GM23338 (cell line): Measurements from ENCODE around the gene CDC42BPB. TPM values are rescaled to one million over a fixed set of nuclear protein-coding genes. Genes with fewer than 3 reads are reported as not detected.

ENCODE experiments used
- ATAC-seq: fragments of 200-7000 bp; cut with Tn5 transposase; 3 replicates; pipeline ENCODE4 v1.9.1; 2020
- DNase-seq: peaks from one replicate; pipeline ENCODE4 v3.0.0-alpha.2; 2015; ENCODE audit warnings: low spot score
- H2AFZ ChIP-seq: fragments of 200-600 bp; sonication (generic); 2 replicates; pipeline ENCODE4 v1.8.0; 2016; ENCODE audit warnings: antibody characterized with exemption, mild to moderate bottlenecking, moderate library complexity
- H3F3A ChIP-seq: fragments of 200-600 bp; sonication (generic); replicated peaks from 2 replicates; pipeline ENCODE4 v1.8.0; 2017; ENCODE audit warnings: antibody characterized with exemption, mixed run types, low read depth
- H3K27ac ChIP-seq: fragments of 200-600 bp; sonication (generic); 2 replicates; pipeline ENCODE4 v1.6.1; 2016; ENCODE audit warnings: low read depth
- H3K27me3 ChIP-seq: fragments of 200-600 bp; sonication (generic); 2 replicates; pipeline ENCODE4 v1.8.0; 2016; ENCODE audit warnings: mild to moderate bottlenecking, mixed run types, moderate library complexity; ENCODE audit not compliant: insufficient read depth
- H3K36me3 ChIP-seq: fragments of 200-600 bp; sonication (generic); 2 replicates; pipeline ENCODE4 v1.8.0; 2016; ENCODE audit warnings: mild to moderate bottlenecking; ENCODE audit not compliant: insufficient read depth
- H3K4me1 ChIP-seq: fragments of 200-600 bp; sonication (generic); 2 replicates; pipeline ENCODE4 v1.8.0; 2016; ENCODE audit warnings: mild to moderate bottlenecking, moderate library complexity; ENCODE audit not compliant: insufficient read depth
- H3K4me2 ChIP-seq: fragments of 200-600 bp; sonication (generic); 2 replicates; pipeline ENCODE4 v1.7.1; 2017; ENCODE audit warnings: mixed run types
- H3K4me3 ChIP-seq: fragments of 200-600 bp; sonication (generic); 2 replicates; pipeline ENCODE4 v1.6.1; 2016; ENCODE audit warnings: mixed run types
- H3K79me2 ChIP-seq: fragments of 200-600 bp; sonication (generic); replicated peaks from 2 replicates; pipeline ENCODE4 v1.8.0; 2017; ENCODE audit warnings: mild to moderate bottlenecking; ENCODE audit not compliant: insufficient read depth
- H3K9me2 ChIP-seq: fragments of 200-600 bp; sonication (generic); 2 replicates; pipeline ENCODE4 v1.8.0; 2017; ENCODE audit not compliant: insufficient read depth
- H4K20me1 ChIP-seq: fragments of 200-600 bp; sonication (generic); replicated peaks from 2 replicates; pipeline ENCODE4 v1.8.0; 2017; ENCODE audit warnings: mild to moderate bottlenecking; ENCODE audit not compliant: insufficient read depth
- H3K27ac Mint-ChIP-seq: 2 replicates; pipeline ENCODE4 v1.8.0; 2020; ENCODE audit warnings: inconsistent platforms, mild to moderate bottlenecking, moderate library complexity, mixed read lengths
- H3K27me3 Mint-ChIP-seq: 3 replicates; pipeline ENCODE4 v1.8.0; 2022; ENCODE audit warnings: low read depth, mild to moderate bottlenecking, moderate library complexity, mixed read lengths, inconsistent platforms; ENCODE audit not compliant: insufficient read depth, poor library complexity
- H3K36me3 Mint-ChIP-seq: 3 replicates; pipeline ENCODE4 v1.8.0; 2021; ENCODE audit warnings: low read depth, mild to moderate bottlenecking, inconsistent platforms, moderate library complexity, mixed read lengths
- H3K4me1 Mint-ChIP-seq: 3 replicates; pipeline ENCODE4 v1.8.0; 2020; ENCODE audit warnings: mild to moderate bottlenecking, inconsistent platforms, mixed read lengths
- H3K4me3 Mint-ChIP-seq: 3 replicates; pipeline ENCODE4 v1.8.0; 2021; ENCODE audit warnings: moderate library complexity, mild to moderate bottlenecking, inconsistent platforms, mixed read lengths
- H3K9me3 Mint-ChIP-seq: 3 replicates; pipeline ENCODE4 v1.8.0; 2020; ENCODE audit warnings: moderate library complexity, mild to moderate bottlenecking, inconsistent platforms, mixed read lengths
- CTCF ChIP-seq, 2 experiments: fragments of 200-600 bp in 1 of 2; sonication (generic) in 1 of 2; conservative IDR thresholded peaks; 2 replicates each; pipeline versions ENCODE4 v1.5.1 to v1.6.1; 2016 to 2017; ENCODE audit warnings: antibody characterized with exemption in 2 of 2, low read depth in 2 of 2, mild to moderate bottlenecking in 2 of 2, moderate library complexity in 1 of 2
- EZH2 ChIP-seq: fragments of 200-600 bp; sonication (generic); IDR thresholded peaks from one replicate; pipeline ENCODE4 v1.8.0; 2017; ENCODE audit warnings: antibody characterized with exemption, mild to moderate bottlenecking, low read depth; ENCODE audit not compliant: unreplicated experiment
- NANOG ChIP-seq: IDR thresholded peaks from 2 replicates; pipeline ENCODE4 v1.6.1; 2016; ENCODE audit warnings: antibody characterized with exemption, borderline replicate concordance
- STAT1 ChIP-seq: IDR thresholded peaks from one replicate; pipeline ENCODE4 v1.6.1; 2016; ENCODE audit warnings: antibody characterized with exemption; ENCODE audit not compliant: unreplicated experiment
- ZNF114 ChIP-seq: fragments of 250-450 bp; sonication (Bioruptor Pico); IDR thresholded peaks from 2 replicates; pipeline ENCODE4 v1.5.0; 2020; ENCODE audit warnings: mild to moderate bottlenecking, moderate library complexity
- polyA plus RNA-seq: library from polyadenylated mRNA; unstranded; fragments of >200 nt; fragmentation: Nextera tagmentation; extraction: Ambion mirVana; gene quantifications from 2 replicates; pipeline ENCODE4 v1.2.1, GENCODE V29; 2016
- total RNA-seq: library from RNA; depleted of rRNA; stranded (reverse); fragments of >200 nt; shearing (Covaris generic); gene quantifications from 2 replicates; pipeline ENCODE4 v1.2.3, GENCODE V29; 2014
- TF ChIP-seq, protein P1 (sequence below): fragments of 250-450 bp; sonication (Bioruptor Pico); IDR thresholded peaks from 2 replicates; pipeline ENCODE4 v1.5.0; 2020; ENCODE audit warnings: mild to moderate bottlenecking, moderate library complexity

CDC42BPB gene
- total and polyA plus RNA-seq, 2 experiments from 2014 or later, result 12.3 to 127 TPM

- Mint-ChIP-seq H3K4me1 (peaks cover 3% of the 10 kb centered on the region; the same call in 2 of the 3 replicates), H3K27ac (no peak overlapping the region), H3K9me3 (no peaks in the 10 kb centered on the region), H3K27me3 (peaks cover 6% of the 10 kb centered on the region), H3K36me3 (no peaks in the 10 kb centered on the region), H3K4me3 (no peak overlapping the region)
- no peak overlapping the region for H2AFZ ChIP-seq
- H3K27ac ChIP-seq, result no peak overlapping the region
- H4K20me1 ChIP-seq, result peaks cover 3% of the 10 kb centered on the region; the same call in 1 of the 2 replicates
- no peaks in the 10 kb centered on the region for H3K9me2 ChIP-seq
- DNase-seq (no peak), ATAC-seq (no peak; the same call in 2 of the 3 replicates)
- no peaks in the 10 kb centered on the region for H3F3A ChIP-seq
- H3K79me2 ChIP-seq, result no peaks in the 10 kb centered on the region
- H3K36me3 ChIP-seq, result no peaks in the 10 kb centered on the region
- H3K4me3 ChIP-seq, result no peak overlapping the region
- H3K4me1 ChIP-seq, result no peaks in the 10 kb centered on the region
- no peak overlapping the region for H3K4me2 ChIP-seq
- no peak for TF ChIP-seq NANOG
- TF ChIP-seq EZH2, result no peak
- TF ChIP-seq, protein P1, sequence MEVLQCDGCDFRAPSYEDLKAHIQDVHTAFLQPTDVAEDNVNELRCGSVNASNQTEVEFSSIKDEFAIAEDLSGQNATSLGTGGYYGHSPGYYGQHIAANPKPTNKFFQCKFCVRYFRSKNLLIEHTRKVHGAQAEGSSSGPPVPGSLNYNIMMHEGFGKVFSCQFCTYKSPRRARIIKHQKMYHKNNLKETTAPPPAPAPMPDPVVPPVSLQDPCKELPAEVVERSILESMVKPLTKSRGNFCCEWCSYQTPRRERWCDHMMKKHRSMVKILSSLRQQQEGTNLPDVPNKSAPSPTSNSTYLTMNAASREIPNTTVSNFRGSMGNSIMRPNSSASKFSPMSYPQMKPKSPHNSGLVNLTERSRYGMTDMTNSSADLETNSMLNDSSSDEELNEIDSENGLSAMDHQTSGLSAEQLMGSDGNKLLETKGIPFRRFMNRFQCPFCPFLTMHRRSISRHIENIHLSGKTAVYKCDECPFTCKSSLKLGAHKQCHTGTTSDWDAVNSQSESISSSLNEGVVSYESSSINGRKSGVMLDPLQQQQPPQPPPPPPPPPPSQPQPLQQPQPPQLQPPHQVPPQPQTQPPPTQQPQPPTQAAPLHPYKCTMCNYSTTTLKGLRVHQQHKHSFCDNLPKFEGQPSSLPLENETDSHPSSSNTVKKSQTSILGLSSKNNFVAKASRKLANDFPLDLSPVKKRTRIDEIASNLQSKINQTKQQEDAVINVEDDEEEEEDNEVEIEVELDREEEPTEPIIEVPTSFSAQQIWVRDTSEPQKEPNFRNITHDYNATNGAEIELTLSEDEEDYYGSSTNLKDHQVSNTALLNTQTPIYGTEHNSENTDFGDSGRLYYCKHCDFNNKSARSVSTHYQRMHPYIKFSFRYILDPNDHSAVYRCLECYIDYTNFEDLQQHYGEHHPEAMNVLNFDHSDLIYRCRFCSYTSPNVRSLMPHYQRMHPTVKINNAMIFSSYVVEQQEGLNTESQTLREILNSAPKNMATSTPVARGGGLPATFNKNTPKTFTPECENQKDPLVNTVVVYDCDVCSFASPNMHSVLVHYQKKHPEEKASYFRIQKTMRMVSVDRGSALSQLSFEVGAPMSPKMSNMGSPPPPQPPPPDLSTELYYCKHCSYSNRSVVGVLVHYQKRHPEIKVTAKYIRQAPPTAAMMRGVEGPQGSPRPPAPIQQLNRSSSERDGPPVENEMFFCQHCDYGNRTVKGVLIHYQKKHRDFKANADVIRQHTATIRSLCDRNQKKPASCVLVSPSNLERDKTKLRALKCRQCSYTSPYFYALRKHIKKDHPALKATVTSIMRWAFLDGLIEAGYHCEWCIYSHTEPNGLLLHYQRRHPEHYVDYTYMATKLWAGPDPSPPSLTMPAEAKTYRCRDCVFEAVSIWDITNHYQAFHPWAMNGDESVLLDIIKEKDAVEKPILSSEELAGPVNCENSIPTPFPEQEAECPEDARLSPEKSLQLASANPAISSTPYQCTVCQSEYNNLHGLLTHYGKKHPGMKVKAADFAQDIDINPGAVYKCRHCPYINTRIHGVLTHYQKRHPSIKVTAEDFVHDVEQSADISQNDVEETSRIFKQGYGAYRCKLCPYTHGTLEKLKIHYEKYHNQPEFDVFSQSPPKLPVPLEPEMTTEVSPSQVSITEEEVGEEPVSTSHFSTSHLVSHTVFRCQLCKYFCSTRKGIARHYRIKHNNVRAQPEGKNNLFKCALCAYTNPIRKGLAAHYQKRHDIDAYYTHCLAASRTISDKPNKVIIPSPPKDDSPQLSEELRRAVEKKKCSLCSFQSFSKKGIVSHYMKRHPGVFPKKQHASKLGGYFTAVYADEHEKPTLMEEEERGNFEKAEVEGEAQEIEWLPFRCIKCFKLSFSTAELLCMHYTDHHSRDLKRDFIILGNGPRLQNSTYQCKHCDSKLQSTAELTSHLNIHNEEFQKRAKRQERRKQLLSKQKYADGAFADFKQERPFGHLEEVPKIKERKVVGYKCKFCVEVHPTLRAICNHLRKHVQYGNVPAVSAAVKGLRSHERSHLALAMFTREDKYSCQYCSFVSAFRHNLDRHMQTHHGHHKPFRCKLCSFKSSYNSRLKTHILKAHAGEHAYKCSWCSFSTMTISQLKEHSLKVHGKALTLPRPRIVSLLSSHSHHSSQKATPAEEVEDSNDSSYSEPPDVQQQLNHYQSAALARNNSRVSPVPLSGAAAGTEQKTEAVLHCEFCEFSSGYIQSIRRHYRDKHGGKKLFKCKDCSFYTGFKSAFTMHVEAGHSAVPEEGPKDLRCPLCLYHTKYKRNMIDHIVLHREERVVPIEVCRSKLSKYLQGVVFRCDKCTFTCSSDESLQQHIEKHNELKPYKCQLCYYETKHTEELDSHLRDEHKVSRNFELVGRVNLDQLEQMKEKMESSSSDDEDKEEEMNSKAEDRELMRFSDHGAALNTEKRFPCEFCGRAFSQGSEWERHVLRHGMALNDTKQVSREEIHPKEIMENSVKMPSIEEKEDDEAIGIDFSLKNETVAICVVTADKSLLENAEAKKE (CRISPR knock-in tag), result no peak
- TF ChIP-seq STAT1, result no peak
- no peak for TF ChIP-seq CTCF (conservative IDR thresholded peaks at IDR 0.05; ENCODE audit: low read depth in 2 of 2)
- TF ChIP-seq ZNF114 (CRISPR knock-in tag), result no peak
- H3K27me3 ChIP-seq, result no peaks in the 10 kb centered on the region
Observed at GRCh38 chr14:103066399-103066798, 9.1 kb upstream of the CDC42BPB start.
